Inflammatory macrophage treated with lipopolysaccharide for 1 hour (primary cell): ENCODE measurements around the gene NFKB2.

Source experiments
- DNase-seq, 2 donors: peaks; one replicate each; pipeline ENCODE4 v3.0.0-alpha.2; 2020 to 2022

The NFKB2 gene

GRCh38 chr10:102424916-102425315 lies 29.4 kb downstream of the NFKB2 start:
- no peak for DNase-seq

GRCh38 chr10:102425444-102425843 lies 29.9 kb downstream of the NFKB2 start:
- no peak for DNase-seq

- no peak for DNase-seq
These were observed 31.3 kb downstream of the NFKB2 start for GRCh38 chr10:102426803-102427287.

GRCh38 chr10:102429468-102429867 lies 34.0 kb downstream of the NFKB2 start:
- DNase-seq = no peak

GRCh38 chr10:102431452-102432124 lies 36.1 kb downstream of the NFKB2 start:
- no peak for DNase-seq

GRCh38 chr10:102432162-102432950 lies 36.9 kb downstream of the NFKB2 start, which contains the start of gene CUEDC2:
TSS of gene CUEDC2 (minus strand) at chr10:102432574. CDS start at chr10:102425188, 7,386 bp downstream.
- peak; percentile 95 to 99 for DNase-seq

GRCh38 chr10:102433619-102434046 lies 38.1 kb downstream of the NFKB2 start:
- DNase-seq = peak; percentile 68 to 88

- peak; percentile 53 to 79 for DNase-seq
These were observed 39.1 kb downstream of the NFKB2 start for GRCh38 chr10:102434394-102435132.

GRCh38 chr10:102435133-102435497 lies 39.6 kb downstream of the NFKB2 start:
- DNase-seq = no peak

- DNase-seq = peak; percentile 69 to 70
These were observed 40.2 kb downstream of the NFKB2 start for GRCh38 chr10:102435529-102436233.

GRCh38 chr10:102436312-102436711 lies 40.8 kb downstream of the NFKB2 start:
- no peak for DNase-seq

- DNase-seq = no peak
These were observed 42.0 kb downstream of the NFKB2 start for GRCh38 chr10:102437515-102437914.

GRCh38 chr10:102438374-102438773 lies 42.9 kb downstream of the NFKB2 start:
- no peak for DNase-seq

- peak; percentile 57 to 60 for DNase-seq
These were observed 49.3 kb downstream of the NFKB2 start for GRCh38 chr10:102444851-102445250.

- peak in 1 of 2 donors; percentile 51 for DNase-seq
These were observed 54.0 kb downstream of the NFKB2 start for GRCh38 chr10:102449321-102450123.

GRCh38 chr10:102450124-102450373 lies 54.5 kb downstream of the NFKB2 start:
- no peak for DNase-seq

- peak; percentile 64 to 65 for DNase-seq
These were observed 55.0 kb downstream of the NFKB2 start for GRCh38 chr10:102450374-102451104.

GRCh38 chr10:102451105-102451969 lies 55.8 kb downstream of the NFKB2 start, which contains the start of gene C10orf95:
TSS of gene C10orf95 (minus strand) at chr10:102451543. CDS start at chr10:102451093, 450 bp downstream.
- DNase-seq = no peak
